ENCODE data around the gene CLCN2.

The CLCN2 gene

DNA sequence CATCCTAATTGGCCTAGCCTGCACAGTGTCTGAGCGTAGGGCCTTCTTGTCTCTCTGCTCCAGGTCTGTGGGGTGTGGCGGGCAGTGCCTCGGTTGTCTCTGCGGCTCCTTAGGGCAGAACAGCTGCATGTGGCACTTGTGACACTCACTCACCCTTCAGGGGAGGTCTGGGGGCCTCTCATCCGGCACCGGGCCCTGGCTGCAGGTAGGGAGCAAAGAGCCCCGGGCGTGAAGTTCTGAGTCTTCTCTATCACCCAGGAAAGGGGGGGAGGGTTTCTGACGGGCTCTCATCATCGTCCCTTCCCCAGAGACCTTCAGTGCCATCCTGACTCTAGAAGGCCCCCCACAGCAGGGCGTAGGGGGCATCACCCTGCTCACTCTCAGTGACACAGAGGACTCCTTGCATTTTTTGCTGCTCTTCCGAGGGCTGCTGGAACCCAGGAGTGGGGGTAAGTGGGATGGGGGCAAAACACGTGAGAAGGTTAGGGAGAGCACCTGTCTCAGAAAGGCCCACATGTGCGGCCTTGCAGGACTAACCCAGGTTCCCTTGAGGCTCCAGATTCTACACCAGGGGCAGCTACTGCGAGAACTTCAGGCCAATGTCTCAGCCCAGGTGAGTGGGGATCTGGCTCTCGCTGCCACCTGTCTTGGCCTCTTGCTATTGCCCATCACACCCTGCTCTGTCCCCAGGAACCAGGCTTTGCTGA lies 21.1 kb upstream of the CLCN2 start:
- TF ChIP-seq, protein P1, sequence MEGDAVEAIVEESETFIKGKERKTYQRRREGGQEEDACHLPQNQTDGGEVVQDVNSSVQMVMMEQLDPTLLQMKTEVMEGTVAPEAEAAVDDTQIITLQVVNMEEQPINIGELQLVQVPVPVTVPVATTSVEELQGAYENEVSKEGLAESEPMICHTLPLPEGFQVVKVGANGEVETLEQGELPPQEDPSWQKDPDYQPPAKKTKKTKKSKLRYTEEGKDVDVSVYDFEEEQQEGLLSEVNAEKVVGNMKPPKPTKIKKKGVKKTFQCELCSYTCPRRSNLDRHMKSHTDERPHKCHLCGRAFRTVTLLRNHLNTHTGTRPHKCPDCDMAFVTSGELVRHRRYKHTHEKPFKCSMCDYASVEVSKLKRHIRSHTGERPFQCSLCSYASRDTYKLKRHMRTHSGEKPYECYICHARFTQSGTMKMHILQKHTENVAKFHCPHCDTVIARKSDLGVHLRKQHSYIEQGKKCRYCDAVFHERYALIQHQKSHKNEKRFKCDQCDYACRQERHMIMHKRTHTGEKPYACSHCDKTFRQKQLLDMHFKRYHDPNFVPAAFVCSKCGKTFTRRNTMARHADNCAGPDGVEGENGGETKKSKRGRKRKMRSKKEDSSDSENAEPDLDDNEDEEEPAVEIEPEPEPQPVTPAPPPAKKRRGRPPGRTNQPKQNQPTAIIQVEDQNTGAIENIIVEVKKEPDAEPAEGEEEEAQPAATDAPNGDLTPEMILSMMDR (IDR thresholded peaks at IDR 0.05; ENCODE audit: unreplicated experiment in 3 of 3): no peak
- Mint-ChIP-seq H3K27me3 (ENCODE audit: low read depth) (peaks cover 36% of the 10 kb centered on the region), H3K27ac (no peak overlapping the region), H3K4me3 (peak overlapping the region; percentile 45 to 87 (median 87)), H3K9me3 (no peaks in the 10 kb centered on the region), H3K4me1 (peaks cover 24% of the 10 kb centered on the region), H3K36me3 (ENCODE audit: low read depth) (no peaks in the 10 kb centered on the region)

DNA sequence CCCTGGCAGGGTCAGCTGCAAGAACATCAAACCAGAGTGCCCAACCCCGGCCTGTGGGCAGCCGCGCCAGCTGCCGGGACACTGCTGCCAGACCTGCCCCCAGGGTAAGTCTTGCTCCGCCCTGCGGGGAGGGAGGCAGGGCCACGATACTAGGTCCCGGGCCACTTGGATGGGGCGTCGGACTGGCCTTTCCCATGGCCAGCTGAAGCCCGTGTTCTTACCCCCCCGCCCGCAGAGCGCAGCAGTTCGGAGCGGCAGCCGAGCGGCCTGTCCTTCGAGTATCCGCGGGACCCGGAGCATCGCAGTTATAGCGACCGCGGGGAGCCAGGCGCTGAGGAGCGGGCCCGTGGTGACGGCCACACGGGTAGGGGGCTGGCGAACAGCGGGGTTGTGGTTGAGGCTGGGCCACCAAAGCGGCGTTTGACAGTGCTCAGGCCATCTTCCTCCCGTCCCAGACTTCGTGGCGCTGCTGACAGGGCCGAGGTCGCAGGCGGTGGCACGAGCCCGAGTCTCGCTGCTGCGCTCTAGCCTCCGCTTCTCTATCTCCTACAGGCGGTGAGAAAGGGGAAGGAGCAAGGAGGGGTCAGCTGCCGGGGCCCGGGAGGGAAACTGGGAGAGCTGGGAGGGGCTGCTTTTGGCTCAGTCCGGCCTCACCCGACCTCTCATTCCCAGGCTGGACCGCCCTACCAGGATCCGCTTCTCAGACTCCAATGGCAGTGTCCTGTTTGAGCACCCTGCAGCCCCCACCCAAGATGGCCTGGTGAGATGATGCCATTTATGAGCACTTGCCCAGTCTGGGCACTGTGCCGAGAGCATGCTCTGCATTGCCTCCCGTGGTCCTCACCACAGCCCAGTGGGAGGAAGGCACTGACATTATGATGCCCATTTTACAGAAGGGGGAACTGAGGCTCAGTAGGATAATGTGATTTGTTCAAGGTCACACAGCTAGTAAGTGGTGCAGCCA lies 20.1 kb upstream of the CLCN2 start:
- Mint-ChIP-seq H3K4me3 (peak overlapping the region; percentile 76 to 87 (median 87)), H3K36me3 (ENCODE audit: low read depth) (no peaks in the 10 kb centered on the region), H3K9me3 (no peaks in the 10 kb centered on the region), H3K27ac (no peak overlapping the region), H3K27me3 (ENCODE audit: low read depth) (peaks cover 41% of the 10 kb centered on the region), H3K4me1 (peaks cover 33% of the 10 kb centered on the region)
- TF ChIP-seq, protein P1 (IDR thresholded peaks at IDR 0.05; ENCODE audit: unreplicated experiment in 3 of 3): no peak

DNA sequence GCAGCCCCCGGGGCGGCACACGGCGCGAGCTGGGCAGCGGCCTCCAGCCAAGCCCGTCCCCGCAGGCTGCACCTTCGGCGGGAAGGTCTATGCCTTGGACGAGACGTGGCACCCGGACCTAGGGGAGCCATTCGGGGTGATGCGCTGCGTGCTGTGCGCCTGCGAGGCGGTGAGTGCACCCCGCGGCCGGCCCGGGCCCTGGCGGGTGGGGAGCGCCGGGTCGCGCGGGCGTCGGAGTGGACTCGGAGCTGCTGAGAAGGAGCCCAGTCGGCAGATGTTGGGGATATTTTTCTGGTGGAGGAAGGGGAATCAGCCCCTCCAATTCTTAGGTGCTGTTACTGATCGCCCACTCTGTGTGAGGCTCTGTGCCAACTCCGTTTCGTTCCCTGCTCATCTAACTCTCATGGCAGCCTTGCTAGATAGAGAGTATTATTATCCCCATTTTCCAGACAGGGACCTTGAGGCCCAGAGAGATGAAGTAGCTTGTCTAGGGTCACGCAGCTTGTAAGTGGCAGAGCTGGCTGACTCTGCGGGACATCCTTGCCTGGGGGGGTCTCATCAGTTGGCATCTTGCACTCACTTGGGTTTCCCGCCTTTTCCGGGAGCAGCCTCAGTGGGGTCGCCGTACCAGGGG lies 19.3 kb upstream of the CLCN2 start:
- TF ChIP-seq, protein P1 (IDR thresholded peaks at IDR 0.05; ENCODE audit: unreplicated experiment in 3 of 3): no peak
- peaks cover 38% of the 10 kb centered on the region for H3K4me1 Mint-ChIP-seq
- peak overlapping the region; percentile 76 to 87 (median 87) for H3K4me3 Mint-ChIP-seq
- no peaks in the 10 kb centered on the region for H3K9me3 Mint-ChIP-seq
- H3K27me3 Mint-ChIP-seq (ENCODE audit: low read depth): peaks cover 46% of the 10 kb centered on the region
- H3K27ac Mint-ChIP-seq: no peak overlapping the region
- no peaks in the 10 kb centered on the region for H3K36me3 Mint-ChIP-seq (ENCODE audit: low read depth)

DNA sequence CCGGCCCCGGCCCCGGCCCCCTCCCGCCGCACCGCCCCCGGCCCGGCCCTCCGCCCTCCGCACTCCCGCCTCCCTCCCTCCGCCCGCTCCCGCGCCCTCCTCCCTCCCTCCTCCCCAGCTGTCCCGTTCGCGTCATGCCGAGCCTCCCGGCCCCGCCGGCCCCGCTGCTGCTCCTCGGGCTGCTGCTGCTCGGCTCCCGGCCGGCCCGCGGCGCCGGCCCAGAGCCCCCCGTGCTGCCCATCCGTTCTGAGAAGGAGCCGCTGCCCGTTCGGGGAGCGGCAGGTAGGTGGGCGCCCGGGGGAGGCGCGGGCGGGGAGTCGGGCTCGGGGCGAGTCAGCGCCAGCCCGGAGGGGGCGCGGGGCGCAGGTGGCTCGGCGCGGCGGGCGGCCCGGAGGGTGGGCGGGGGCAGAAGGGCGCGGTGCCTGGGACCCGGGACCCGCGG lies 18.8 kb upstream of the CLCN2 start:
- no peaks in the 10 kb centered on the region for H3K9me3 Mint-ChIP-seq
- H3K4me1 Mint-ChIP-seq: peaks cover 43% of the 10 kb centered on the region
- peaks cover 52% of the 10 kb centered on the region for H3K27me3 Mint-ChIP-seq (ENCODE audit: low read depth)
- TF ChIP-seq, protein P1 (IDR thresholded peaks at IDR 0.05; ENCODE audit: unreplicated experiment in 3 of 3): no peak
- no peak overlapping the region for H3K27ac Mint-ChIP-seq
- no peak overlapping the region for H3K4me3 Mint-ChIP-seq
- H3K36me3 Mint-ChIP-seq (ENCODE audit: low read depth): no peaks in the 10 kb centered on the region

DNA sequence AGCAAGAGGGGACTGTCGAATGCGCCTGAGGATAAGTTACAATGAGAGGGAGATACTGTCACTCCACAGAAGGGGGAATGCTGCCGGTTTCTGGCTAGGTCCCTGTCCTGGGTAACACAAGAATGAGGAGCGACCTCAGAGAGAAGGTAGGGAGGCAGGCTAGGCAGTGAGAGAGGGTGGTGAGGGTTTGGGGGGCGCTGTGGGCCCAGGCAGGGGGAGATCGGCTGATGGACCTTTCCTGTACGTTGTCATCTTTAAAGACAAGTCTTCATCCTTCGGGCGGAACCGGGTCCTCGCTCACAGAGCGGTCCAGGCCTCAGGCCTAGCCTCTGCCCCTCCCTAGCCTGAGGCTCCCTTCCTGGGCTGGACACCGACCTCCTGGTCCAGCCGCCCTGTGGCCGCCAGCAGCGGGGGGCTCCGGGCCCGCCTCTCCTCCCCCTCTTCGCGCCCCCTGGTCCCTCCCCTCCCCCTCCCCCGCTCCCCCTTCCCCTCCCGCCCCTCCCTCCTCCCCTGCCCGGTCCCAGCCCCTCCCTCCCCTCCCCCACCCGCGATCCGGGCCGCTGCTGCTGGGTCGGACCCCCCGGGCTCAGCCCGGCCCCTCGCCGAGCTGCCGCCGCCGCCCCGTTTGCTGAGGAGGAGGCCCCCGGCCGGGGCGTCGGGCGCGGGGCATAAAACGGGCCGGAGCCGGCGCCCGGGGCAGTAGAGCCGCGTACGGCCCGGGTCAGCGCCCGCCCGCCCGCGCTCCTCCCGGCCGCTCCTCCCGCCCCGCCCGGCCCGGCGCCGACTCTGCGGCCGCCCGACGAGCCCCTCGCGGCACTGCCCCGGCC lies 18.2 kb upstream of the CLCN2 start, which contains the start of gene CHRD:
Gene CHRD (plus strand): TSS at position 697 of the 827 bp plus-strand sequence. CDS start 265 bp downstream, outside the sequence.
- Mint-ChIP-seq H3K27ac (peak within 1 kb of the TSS; percentile 79 to 88 (median 79)), H3K9me3 (no peaks in the 10 kb centered on the region), H3K27me3 (ENCODE audit: low read depth) (peaks cover 54% of the 10 kb centered on the region), H3K4me3 (peak within 1 kb of the TSS; percentile 80 to 91 (median 89)), H3K36me3 (ENCODE audit: low read depth) (no peaks in the 10 kb centered on the region), H3K4me1 (peaks cover 46% of the 10 kb centered on the region)
- TF ChIP-seq, protein P1 (IDR thresholded peaks at IDR 0.05; ENCODE audit: unreplicated experiment in 3 of 3): no peak

Measured in nephron (organoid).